Gastroesophageal sphincter (tissue), 4 donors: Measurements from ENCODE around the gene DBN1. TPM values are rescaled to one million over a fixed set of nuclear protein-coding genes. Genes with fewer than 3 reads are reported as not detected.

Source experiments
- ATAC-seq: fragments of 150-250 bp; one replicate; pipeline ENCODE4 v1.9.1; 2016; ENCODE audit warnings: mild to moderate bottlenecking, moderate library complexity
- H3K27ac ChIP-seq, 4 donors: fragments of 200-600 bp; sonication (generic) in 3 of 4; 1 replicate in 3 of 4; 2 replicates in 1 of 4; pipeline ENCODE4 v1.5.1; 2016 to 2019
- H3K27me3 ChIP-seq: fragments of 200-600 bp; sonication (generic); one replicate; pipeline ENCODE4 v1.5.1; 2019
- H3K36me3 ChIP-seq, 2 donors: fragments of 200-600 bp; sonication (generic); one replicate each; pipeline ENCODE4 v1.5.1; 2019; ENCODE audit warnings: control low read depth in 1 of 2
- H3K4me1 ChIP-seq, 3 donors: fragments of 200-600 bp; sonication (generic); 1 replicate in 2 of 3; 2 replicates in 1 of 3; pipeline ENCODE4 v1.5.1; 2016 to 2019; ENCODE audit warnings: control low read depth in 2 of 3
- H3K4me3 ChIP-seq, 2 donors: fragments of 200-600 bp; sonication (generic); one replicate each; pipeline ENCODE4 v1.5.1; 2019; ENCODE audit warnings: mild to moderate bottlenecking in 1 of 2, moderate library complexity in 1 of 2
- H3K9me3 ChIP-seq, 3 donors: fragments of 200-600 bp; sonication (generic); one replicate each; pipeline ENCODE4 v1.5.1; 2017 to 2019; ENCODE audit warnings: control low read depth in 2 of 3
- EP300 ChIP-seq: sonication (generic); formaldehyde crosslinking; IDR thresholded peaks from one replicate; pipeline ENCODE4 v1.6.1; 2017; ENCODE audit warnings: antibody characterized with exemption, mild to moderate bottlenecking
- POLR2A ChIP-seq, 2 donors: fragments of 450-650 bp; IDR thresholded peaks; one replicate each; pipeline ENCODE4 v1.6.1; 2017; ENCODE audit warnings: antibody characterized with exemption in 2 of 2, mild to moderate bottlenecking in 2 of 2, moderate library complexity in 1 of 2
- POLR2AphosphoS5 ChIP-seq: sonication (generic); formaldehyde crosslinking; IDR thresholded peaks from one replicate; pipeline ENCODE4 v1.6.1; 2017; ENCODE audit warnings: antibody characterized with exemption
- WGBS, 2 donors: methylation state at CpG; one replicate each; pipeline ENCODE4 v1.1.5; 2018; ENCODE audit warnings: low coverage in 1 of 2; 5-methylcytosine and 5-hydroxymethylcytosine counted together
- total RNA-seq, 4 donors: library from RNA; depleted of rRNA; stranded (reverse); fragments of >200 nt; gene quantifications; one replicate each; pipeline ENCODE4 v1.1.0, GENCODE V29; 2016
- TF ChIP-seq, protein P1 (sequence below), 4 experiments: fragments of 200-600 bp in 2 of 4; fragments of 450-650 bp in 2 of 4; sonication (generic) in 1 of 4; IDR thresholded peaks; one replicate each; pipeline ENCODE4 v1.5.1; 2017 to 2019; ENCODE audit warnings: antibody characterized with exemption in 4 of 4, mild to moderate bottlenecking in 2 of 4, moderate library complexity in 2 of 4

Gene DBN1
- total RNA-seq, 4 donors from 2014 or later: 87.1 to 154 (median 124) TPM

DNA sequence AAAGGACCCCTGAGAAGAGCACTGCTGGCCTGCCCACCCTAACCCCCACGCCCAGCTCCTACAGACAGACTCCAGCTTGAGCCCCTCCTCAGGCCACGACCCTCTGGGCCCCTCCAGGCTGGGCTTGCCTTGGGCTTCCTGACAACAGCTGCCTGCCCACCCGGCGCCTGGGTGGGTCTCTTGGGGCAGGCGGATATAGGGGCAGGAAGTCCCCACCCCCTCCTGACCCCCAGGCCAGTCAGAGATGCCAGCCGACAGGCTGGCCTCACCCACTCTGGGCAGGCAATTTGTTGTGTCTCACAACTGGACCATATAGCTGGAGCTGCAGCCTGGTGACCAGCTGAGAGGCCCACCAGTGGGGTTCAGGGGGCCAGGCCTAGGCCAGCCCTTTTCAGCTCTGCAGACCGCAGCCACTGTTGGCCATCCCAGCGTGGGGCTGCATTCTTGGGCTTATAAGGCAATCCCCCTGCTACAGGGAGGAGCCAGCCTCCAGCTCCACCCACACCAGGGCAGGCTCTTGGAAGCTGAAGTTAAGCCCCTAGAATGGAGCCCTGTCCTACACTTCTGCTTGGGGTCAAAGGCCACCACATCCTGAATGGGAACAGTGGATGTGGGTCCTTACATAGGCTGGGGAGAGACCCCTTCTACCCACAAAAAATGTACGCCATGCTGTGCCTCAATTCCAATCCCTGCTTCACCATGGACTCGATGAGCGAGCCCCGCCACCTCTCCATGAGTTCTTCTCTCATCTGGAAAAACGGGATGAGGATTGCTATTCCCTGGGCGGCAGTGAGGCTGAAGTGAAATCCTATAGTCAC, 22.0 kb upstream of the DBN1 start:
- peak overlapping the region; percentile 80 to 97 for H3K4me3 ChIP-seq

DNA sequence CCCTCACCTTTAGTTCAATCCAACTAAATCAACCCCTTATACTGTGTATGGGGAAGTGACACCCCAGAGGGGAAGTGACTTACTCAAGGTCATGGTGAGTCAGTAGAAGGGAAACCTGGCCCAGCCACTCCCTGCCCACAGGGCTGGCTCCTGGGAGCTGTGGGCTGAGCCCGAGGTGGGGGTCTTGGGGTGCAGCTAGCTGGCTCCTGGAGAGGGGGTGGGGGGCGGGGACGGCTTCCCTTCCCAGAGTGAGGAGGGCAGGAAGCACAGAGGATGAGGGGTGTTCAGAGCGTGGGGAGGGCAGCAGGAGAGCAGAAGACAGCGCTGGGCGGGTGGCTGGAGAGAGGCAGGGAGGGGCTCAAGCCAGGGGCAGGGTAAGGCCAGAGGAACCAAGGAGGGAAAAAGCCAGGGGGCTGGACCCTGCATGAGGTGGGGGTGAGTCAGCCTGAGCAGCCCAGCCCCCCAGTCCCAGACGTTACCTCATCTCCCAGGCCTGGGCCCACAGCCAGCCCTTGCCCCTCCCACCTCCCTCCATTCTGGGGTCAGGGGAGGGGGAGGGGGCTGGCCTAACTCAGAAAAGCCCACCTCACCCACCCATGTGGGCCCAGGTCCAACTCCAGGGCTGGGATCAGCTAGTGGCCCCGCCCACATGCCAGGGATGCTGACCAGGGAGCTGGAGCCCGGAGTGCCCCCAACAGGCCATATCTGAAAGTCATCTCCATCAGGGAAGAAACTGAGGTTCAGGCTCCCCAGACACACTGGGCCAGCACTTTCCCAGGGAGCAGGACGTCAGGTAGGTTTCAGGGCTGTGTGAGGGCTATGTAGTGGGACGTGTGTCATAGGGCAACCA, 21.1 kb upstream of the DBN1 start:
- peak overlapping the region; percentile 96 to 99 (median 99) for H3K27ac ChIP-seq
- TF ChIP-seq, protein P1, sequence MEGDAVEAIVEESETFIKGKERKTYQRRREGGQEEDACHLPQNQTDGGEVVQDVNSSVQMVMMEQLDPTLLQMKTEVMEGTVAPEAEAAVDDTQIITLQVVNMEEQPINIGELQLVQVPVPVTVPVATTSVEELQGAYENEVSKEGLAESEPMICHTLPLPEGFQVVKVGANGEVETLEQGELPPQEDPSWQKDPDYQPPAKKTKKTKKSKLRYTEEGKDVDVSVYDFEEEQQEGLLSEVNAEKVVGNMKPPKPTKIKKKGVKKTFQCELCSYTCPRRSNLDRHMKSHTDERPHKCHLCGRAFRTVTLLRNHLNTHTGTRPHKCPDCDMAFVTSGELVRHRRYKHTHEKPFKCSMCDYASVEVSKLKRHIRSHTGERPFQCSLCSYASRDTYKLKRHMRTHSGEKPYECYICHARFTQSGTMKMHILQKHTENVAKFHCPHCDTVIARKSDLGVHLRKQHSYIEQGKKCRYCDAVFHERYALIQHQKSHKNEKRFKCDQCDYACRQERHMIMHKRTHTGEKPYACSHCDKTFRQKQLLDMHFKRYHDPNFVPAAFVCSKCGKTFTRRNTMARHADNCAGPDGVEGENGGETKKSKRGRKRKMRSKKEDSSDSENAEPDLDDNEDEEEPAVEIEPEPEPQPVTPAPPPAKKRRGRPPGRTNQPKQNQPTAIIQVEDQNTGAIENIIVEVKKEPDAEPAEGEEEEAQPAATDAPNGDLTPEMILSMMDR (IDR thresholded peaks at IDR 0.05): peak in 3 of 4 experiments; percentile 26 to 52 (median 27)
- TF ChIP-seq EP300 (no peak), POLR2AphosphoS5 (peak; percentile 73), POLR2A (IDR thresholded peaks at IDR 0.05) (no peak)
- H3K27me3 ChIP-seq: no peaks in the 10 kb centered on the region
- peaks cover 5 to 86% (median 73%) of the 10 kb centered on the region in 3 donors for H3K4me1 ChIP-seq
- peak; percentile 25 for ATAC-seq
- no peaks in the 10 kb centered on the region for H3K9me3 ChIP-seq
- WGBS, 2 donors: 0% methylated on average over 3 of the region's 11 CpGs; no CpG with 5 or more reads in 1 of the 2 donors
- peak overlapping the region; percentile 80 to 97 for H3K4me3 ChIP-seq
- peaks cover 0 to 34% of the 10 kb centered on the region in 2 donors for H3K36me3 ChIP-seq

More for the DNA sequence above, 22.0 kb upstream of the DBN1 start:
- Histone ChIP-seq H3K27me3 (no peaks in the 10 kb centered on the region), H3K9me3 (no peaks in the 10 kb centered on the region), H3K4me1 (peaks cover 5 to 80% (median 66%) of the 10 kb centered on the region in 3 donors), H3K36me3 (peaks cover 0 to 26% of the 10 kb centered on the region in 2 donors), H3K27ac (peak overlapping the region; percentile 96 to 99 (median 99))
- 40% methylated on average over 3 of the region's 14 CpGs; no CpG with 5 or more reads in 1 of the 2 donors for WGBS, 2 donors
- TF ChIP-seq POLR2A (IDR thresholded peaks at IDR 0.05): peak; percentile 35 to 47
- no peak for TF ChIP-seq EP300
- TF ChIP-seq POLR2AphosphoS5: peak; percentile 80
- TF ChIP-seq, protein P1 (IDR thresholded peaks at IDR 0.05): peak in 1 of 4 experiments; percentile 3
- peak; percentile 42 for ATAC-seq

DNA sequence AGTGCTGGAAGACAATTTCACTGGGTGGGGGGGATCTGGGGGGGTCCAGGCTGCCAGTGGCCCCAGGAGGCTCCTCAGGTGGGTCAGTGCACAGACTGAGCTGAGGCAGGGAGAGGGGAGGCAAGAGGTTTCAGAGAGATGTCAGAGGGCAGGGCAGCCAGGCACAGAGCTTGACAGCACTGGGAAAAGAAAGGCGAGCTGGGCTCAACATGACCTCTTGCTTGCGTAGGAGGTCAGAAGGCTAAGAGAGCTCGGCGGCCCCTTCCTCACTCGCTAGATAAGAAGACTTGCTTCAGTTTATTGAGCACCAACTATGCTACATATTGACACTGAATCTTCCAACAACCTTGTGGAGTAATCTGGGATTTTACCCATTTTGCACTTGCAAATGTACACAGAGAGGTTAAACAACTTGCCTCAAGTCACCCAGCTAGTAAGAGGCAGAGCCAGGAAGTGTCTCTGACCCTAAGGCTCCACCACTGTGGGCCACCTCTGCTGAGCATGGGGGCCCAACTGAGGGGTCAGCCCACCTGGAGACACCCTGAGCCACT, 20.4 kb upstream of the DBN1 start:
- Histone ChIP-seq H3K36me3 (peaks cover 0 to 41% of the 10 kb centered on the region in 2 donors), H3K27me3 (no peaks in the 10 kb centered on the region), H3K4me3 (peak overlapping the region in 1 of 2 donors; percentile 97), H3K9me3 (no peaks in the 10 kb centered on the region), H3K27ac (peak overlapping the region; percentile 96 to 99 (median 99)), H3K4me1 (peaks cover 5 to 91% (median 75%) of the 10 kb centered on the region in 3 donors)
- TF ChIP-seq POLR2A (IDR thresholded peaks at IDR 0.05) (no peak), POLR2AphosphoS5 (no peak), EP300 (no peak)
- TF ChIP-seq, protein P1 (IDR thresholded peaks at IDR 0.05): no peak
- ATAC-seq: no peak
- 27 to 43% methylated on average over 2 to 3 of the region's 5 CpGs for WGBS, 2 donors

DNA sequence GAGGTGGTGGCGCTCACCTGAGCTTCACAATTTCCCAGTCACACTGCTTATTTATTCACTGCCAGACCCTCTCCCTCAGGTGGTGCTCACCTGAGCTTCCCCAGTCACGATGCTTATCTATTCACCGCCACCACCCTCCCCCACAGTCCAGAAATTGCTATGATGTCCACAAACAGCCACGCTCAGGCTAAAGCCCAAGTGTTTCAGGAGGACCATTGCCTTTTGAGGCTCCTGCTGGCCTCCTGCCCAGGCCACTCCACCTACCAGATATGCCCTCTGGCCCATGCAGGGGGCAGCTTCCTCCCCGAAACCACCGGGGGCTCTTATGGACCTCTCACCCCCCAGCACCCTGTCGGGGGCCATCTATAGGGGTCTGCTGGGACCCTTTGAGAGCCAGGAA, 19.4 kb upstream of the DBN1 start:
- peak overlapping the region; percentile 96 to 99 (median 99) for H3K27ac ChIP-seq
- ATAC-seq: no peak
- TF ChIP-seq POLR2AphosphoS5 (peak; percentile 2), EP300 (no peak)
- H3K27me3 ChIP-seq: no peaks in the 10 kb centered on the region
- peak overlapping the region in 1 of 2 donors; percentile 97 for H3K4me3 ChIP-seq
- H3K36me3 ChIP-seq: peaks cover 0 to 52% of the 10 kb centered on the region in 2 donors
- WGBS, 2 donors: 84% methylated on average over 3 of the region's 7 CpGs; no CpG with 5 or more reads in 1 of the 2 donors
- no peaks in the 10 kb centered on the region for H3K9me3 ChIP-seq
- peaks cover 5 to 91% (median 70%) of the 10 kb centered on the region in 3 donors for H3K4me1 ChIP-seq
